Ishikawa (cell line): ENCODE results near the gene FAM222A.

Experiments used
- CEBPB ChIP-seq: IDR thresholded peaks from 2 replicates; pipeline ENCODE4 v1.6.1; 2012
- CREB1 ChIP-seq: IDR thresholded peaks from 2 replicates; pipeline ENCODE4 v1.6.1; 2012; ENCODE audit warnings: low read depth
- EGR1 ChIP-seq: IDR thresholded peaks from 2 replicates; pipeline ENCODE4 v1.6.1; 2012
- EP300 ChIP-seq: IDR thresholded peaks from 2 replicates; pipeline ENCODE4 v1.6.1; 2012; ENCODE audit warnings: borderline replicate concordance
- FOXM1 ChIP-seq: IDR thresholded peaks from 2 replicates; pipeline ENCODE4 v1.6.1; 2012; ENCODE audit warnings: low read depth, borderline replicate concordance
- MAX ChIP-seq: IDR thresholded peaks from 2 replicates; pipeline ENCODE4 v1.6.1; 2012
- NFIC ChIP-seq: IDR thresholded peaks from 2 replicates; pipeline ENCODE4 v1.6.1; 2012
- RAD21 ChIP-seq: IDR thresholded peaks from 2 replicates; pipeline ENCODE4 v1.6.1; 2012; ENCODE audit warnings: low read depth
- TAF1 ChIP-seq: IDR thresholded peaks from 2 replicates; pipeline ENCODE4 v1.6.1; 2012; ENCODE audit warnings: low read depth, mild to moderate bottlenecking
- TCF12 ChIP-seq: IDR thresholded peaks from 2 replicates; pipeline ENCODE4 v1.6.1; 2012; ENCODE audit warnings: low read depth
- TEAD4 ChIP-seq: IDR thresholded peaks from 2 replicates; pipeline ENCODE4 v1.6.1; 2012
- YY1 ChIP-seq: IDR thresholded peaks from 2 replicates; pipeline ENCODE4 v1.6.1; 2012; ENCODE audit warnings: low read depth
- ZBTB7A ChIP-seq: IDR thresholded peaks from 2 replicates; pipeline ENCODE4 v1.6.1; 2012; ENCODE audit warnings: low read depth
- TF ChIP-seq, protein P1 (sequence below): IDR thresholded peaks from 2 replicates; pipeline ENCODE4 v1.6.1; 2012
- TF ChIP-seq, protein P2 (sequence below): IDR thresholded peaks from 2 replicates; pipeline ENCODE4 v1.6.1; 2012; ENCODE audit warnings: low read depth, mild to moderate bottlenecking

The FAM222A gene

DNA sequence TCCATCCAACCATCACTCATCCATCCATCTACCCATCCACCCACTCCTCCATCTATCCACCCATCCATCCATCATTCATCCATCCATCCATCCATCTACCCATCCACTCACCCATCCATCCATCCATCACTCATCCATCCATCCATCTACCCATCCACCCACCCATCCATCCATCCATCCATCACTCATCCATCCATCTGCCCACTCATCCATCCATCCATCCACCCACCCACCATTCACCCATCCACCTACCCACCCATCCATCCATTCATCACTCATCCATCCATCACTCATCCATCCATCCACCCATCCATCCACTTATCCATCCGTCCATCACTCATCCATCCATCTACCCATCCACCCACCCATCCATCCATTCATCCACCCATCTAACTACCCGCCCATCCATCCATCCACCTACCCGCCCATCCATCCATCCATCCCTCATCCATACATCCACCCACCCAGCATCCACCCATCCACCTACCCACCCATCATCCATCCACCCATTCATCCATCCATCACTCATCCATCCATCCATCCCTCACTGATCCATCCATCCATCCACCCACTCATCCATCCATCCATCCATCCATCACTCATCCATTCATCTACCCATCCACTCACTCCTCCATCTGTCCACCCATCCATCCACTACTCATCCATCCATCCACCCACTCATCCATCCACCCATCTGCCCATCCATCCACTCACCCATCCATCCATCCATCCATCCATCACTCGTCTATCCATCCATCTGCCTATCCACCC is 95.4 kb downstream of the FAM222A start:
- TF ChIP-seq TEAD4 (no peak), YY1 (no peak)

GRCh38 chr12:109810954-109811623 is 97.5 kb downstream of the FAM222A start:
- TF ChIP-seq NFIC (no peak), CEBPB (no peak), TEAD4 (no peak), MAX (no peak), TCF12 (no peak)
- TF ChIP-seq, protein P1, sequence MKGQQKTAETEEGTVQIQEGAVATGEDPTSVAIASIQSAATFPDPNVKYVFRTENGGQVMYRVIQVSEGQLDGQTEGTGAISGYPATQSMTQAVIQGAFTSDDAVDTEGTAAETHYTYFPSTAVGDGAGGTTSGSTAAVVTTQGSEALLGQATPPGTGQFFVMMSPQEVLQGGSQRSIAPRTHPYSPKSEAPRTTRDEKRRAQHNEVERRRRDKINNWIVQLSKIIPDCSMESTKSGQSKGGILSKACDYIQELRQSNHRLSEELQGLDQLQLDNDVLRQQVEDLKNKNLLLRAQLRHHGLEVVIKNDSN, result no peak

GRCh38 chr12:109811624-109811995 is 98.0 kb downstream of the FAM222A start:
- TF ChIP-seq MAX (no peak), ZBTB7A (no peak), EP300 (no peak), TEAD4 (no peak), YY1 (no peak), NFIC (no peak), EGR1 (no peak), CREB1 (no peak), TCF12 (no peak), CEBPB (no peak), FOXM1 (no peak), RAD21 (no peak), TAF1 (no peak)
- TF ChIP-seq, protein P2, sequence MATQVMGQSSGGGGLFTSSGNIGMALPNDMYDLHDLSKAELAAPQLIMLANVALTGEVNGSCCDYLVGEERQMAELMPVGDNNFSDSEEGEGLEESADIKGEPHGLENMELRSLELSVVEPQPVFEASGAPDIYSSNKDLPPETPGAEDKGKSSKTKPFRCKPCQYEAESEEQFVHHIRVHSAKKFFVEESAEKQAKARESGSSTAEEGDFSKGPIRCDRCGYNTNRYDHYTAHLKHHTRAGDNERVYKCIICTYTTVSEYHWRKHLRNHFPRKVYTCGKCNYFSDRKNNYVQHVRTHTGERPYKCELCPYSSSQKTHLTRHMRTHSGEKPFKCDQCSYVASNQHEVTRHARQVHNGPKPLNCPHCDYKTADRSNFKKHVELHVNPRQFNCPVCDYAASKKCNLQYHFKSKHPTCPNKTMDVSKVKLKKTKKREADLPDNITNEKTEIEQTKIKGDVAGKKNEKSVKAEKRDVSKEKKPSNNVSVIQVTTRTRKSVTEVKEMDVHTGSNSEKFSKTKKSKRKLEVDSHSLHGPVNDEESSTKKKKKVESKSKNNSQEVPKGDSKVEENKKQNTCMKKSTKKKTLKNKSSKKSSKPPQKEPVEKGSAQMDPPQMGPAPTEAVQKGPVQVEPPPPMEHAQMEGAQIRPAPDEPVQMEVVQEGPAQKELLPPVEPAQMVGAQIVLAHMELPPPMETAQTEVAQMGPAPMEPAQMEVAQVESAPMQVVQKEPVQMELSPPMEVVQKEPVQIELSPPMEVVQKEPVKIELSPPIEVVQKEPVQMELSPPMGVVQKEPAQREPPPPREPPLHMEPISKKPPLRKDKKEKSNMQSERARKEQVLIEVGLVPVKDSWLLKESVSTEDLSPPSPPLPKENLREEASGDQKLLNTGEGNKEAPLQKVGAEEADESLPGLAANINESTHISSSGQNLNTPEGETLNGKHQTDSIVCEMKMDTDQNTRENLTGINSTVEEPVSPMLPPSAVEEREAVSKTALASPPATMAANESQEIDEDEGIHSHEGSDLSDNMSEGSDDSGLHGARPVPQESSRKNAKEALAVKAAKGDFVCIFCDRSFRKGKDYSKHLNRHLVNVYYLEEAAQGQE, result no peak
- TF ChIP-seq, protein P1, result no peak

DNA sequence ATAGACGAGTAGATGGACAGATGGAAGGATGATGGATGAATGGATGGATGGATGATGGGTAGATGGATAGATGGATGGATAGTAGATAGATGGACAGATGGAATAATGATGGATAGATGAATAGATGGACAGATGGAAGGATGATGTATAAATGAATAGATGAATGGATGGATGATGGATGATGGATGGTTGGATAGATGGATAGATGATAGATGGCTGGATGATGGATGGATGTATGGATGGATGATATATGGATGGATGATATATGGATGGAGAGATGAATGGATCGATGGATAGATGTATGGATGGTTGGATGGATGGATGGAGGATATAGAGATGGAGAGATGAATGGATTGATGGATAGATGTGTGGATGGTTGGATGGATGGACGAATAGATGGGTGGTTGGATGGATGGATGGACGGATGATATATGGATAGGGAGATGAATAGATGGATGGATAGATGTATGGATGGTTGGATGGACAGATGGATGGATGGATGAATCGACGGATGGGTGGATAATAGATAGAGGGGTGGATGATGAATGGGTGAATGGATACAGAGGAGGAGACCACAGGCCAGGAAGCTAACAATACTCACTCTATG is 100.3 kb downstream of the FAM222A start:
- TF ChIP-seq, protein P1, result no peak
- no peak for TF ChIP-seq YY1

DNA sequence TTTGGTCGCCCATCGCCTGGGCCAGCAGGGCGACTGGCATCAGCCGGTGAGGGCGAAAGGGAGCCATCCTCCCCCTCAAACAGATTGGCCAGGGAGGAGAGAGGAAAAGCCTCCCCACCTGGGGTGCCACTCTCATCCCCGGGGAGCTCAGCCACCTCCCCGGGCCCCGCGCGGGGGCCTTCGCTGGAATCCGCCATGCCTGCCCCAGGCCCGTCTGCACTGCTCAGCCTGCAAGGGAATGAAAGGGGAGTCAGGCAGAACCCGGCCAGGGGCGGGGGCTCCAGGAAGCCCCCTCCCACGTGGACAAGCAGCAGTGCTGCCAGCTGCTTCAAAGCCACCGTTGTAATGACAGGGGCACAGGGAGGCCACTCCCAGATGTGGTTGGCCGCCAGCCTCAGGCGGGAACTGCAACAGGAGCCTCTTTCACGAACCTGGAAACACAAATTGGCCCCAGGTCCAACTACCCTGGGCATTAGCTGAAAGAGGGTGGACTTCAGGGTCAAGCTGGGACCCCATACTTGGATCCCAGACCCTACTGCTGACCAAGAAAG is 101.0 kb downstream of the FAM222A start:
- TF ChIP-seq NFIC (no peak), FOXM1 (no peak), ZBTB7A (no peak), CEBPB (no peak), TCF12 (no peak), YY1 (no peak), TEAD4 (no peak), EGR1 (no peak), MAX (no peak), EP300 (no peak), CREB1 (no peak), RAD21 (no peak), TAF1 (no peak)
- TF ChIP-seq, protein P1, result no peak
- TF ChIP-seq, protein P2, result no peak
